ENCODE measurements around the gene RAB27B.

DNA sequence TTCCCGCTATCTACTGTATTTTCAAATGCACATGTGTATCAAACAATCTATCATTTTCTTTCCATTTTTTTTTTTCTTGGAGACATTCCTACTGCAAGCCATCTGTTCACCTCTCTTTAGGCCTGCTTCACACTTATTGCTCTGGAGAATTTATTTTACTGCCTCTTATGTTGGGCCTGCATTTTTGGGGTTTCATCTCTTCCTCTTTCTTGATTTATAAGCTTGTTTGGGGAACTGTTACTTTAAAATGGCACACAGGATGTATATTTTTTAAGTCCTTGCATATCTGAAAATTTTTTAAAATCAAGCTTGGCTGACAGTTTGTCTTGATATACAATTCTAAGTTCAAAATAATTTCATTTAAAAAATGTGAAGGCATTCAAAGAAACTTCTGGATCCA, 3.5 kb upstream of the RAB27B start:
- TF ChIP-seq POLR2A (IDR thresholded peaks at IDR 0.05), result no peak
- TF ChIP-seq, protein P1, sequence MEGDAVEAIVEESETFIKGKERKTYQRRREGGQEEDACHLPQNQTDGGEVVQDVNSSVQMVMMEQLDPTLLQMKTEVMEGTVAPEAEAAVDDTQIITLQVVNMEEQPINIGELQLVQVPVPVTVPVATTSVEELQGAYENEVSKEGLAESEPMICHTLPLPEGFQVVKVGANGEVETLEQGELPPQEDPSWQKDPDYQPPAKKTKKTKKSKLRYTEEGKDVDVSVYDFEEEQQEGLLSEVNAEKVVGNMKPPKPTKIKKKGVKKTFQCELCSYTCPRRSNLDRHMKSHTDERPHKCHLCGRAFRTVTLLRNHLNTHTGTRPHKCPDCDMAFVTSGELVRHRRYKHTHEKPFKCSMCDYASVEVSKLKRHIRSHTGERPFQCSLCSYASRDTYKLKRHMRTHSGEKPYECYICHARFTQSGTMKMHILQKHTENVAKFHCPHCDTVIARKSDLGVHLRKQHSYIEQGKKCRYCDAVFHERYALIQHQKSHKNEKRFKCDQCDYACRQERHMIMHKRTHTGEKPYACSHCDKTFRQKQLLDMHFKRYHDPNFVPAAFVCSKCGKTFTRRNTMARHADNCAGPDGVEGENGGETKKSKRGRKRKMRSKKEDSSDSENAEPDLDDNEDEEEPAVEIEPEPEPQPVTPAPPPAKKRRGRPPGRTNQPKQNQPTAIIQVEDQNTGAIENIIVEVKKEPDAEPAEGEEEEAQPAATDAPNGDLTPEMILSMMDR (IDR thresholded peaks at IDR 0.05), result no peak
